K562 (cell line): ENCODE data around the gene CRY2.

Experiments
- COPS2 ChIP-seq: fragments of 450-650 bp; conservative IDR thresholded peaks from 2 replicates; pipeline ENCODE4 v1.6.1; 2016; ENCODE audit warnings: mild to moderate bottlenecking, moderate library complexity
- MAZ ChIP-seq, 2 experiments: fragments of 450-650 bp in 1 of 2; sonication (generic) in 1 of 2; formaldehyde crosslinking; IDR thresholded peaks in 1 of 2; conservative IDR thresholded peaks in 1 of 2; 2 replicates each; pipeline versions ENCODE4 v1.4.0 to v1.5.0; 2020; ENCODE audit warnings: mild to moderate bottlenecking in 1 of 2, missing genetic modification reagents in 1 of 2
- MYNN ChIP-seq, 2 experiments: sonication (generic); formaldehyde crosslinking in 1 of 2; IDR thresholded peaks; 2 replicates each; pipeline versions ENCODE4 v1.5.0 to v1.6.1; 2016 to 2020; ENCODE audit warnings: antibody characterized with exemption in 1 of 2, missing genetic modification reagents in 1 of 2
- RAD21 ChIP-seq, 2 experiments: fragments of 250-450 bp in 1 of 2; fragments of 450-650 bp in 1 of 2; sonication (Bioruptor Pico) in 1 of 2; formaldehyde crosslinking in 1 of 2; IDR thresholded peaks in 1 of 2; conservative IDR thresholded peaks in 1 of 2; 2 replicates each; pipeline versions ENCODE4 v1.4.0 to v1.8.0; 2020 to 2022; ENCODE audit warnings: mild to moderate bottlenecking in 2 of 2, moderate library complexity in 1 of 2
- RAD51 ChIP-seq: fragments of 450-650 bp; IDR thresholded peaks from 2 replicates; pipeline ENCODE4 v1.7.1; 2016; ENCODE audit warnings: low read depth, mild to moderate bottlenecking, borderline replicate concordance
- ZNF224 ChIP-seq: sonication (generic); formaldehyde crosslinking; IDR thresholded peaks from 2 replicates; pipeline ENCODE4 v1.8.0; 2022; ENCODE audit warnings: mild to moderate bottlenecking, missing genetic modification reagents
- TF ChIP-seq, protein P1 (sequence below): fragments of 250-450 bp; sonication (Bioruptor Pico); IDR thresholded peaks from 2 replicates; pipeline ENCODE4 v1.5.0; 2022; ENCODE audit warnings: mild to moderate bottlenecking

DNA sequence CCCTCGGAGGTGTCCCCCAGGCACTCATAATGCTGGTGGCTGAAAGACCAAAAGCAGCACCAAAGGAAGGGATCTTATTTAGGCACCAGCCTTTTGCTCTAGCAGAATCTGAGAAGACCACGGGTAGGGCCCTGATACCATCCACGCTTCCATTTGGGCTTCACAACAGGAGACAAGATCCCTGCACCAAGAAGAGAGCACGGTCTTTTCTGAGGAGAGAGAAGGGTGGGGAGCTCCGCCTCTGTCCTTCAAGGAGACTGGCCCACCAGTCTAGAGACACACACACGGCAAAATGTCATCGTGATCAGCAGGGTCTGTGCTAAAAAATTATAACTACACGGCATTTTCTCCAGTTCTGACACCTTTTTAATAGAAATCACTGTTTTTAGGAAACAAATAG is 84.9 kb downstream of the CRY2 start:
- TF ChIP-seq MYNN (IDR thresholded peaks at IDR 0.05) (no peak), MYNN (CRISPR knock-in tag; IDR thresholded peaks at IDR 0.05) (no peak), RAD21 (CRISPR knock-in tag; conservative IDR thresholded peaks at IDR 0.05 in 1 of 2, IDR thresholded peaks at IDR 0.05 in 1 of 2) (no peak), RAD51 (no peak), MAZ (CRISPR knock-in tag; conservative IDR thresholded peaks at IDR 0.05 in 1 of 2, IDR thresholded peaks at IDR 0.05 in 1 of 2) (no peak), COPS2 (no peak), ZNF224 (CRISPR knock-in tag) (no peak)
- TF ChIP-seq, protein P1, sequence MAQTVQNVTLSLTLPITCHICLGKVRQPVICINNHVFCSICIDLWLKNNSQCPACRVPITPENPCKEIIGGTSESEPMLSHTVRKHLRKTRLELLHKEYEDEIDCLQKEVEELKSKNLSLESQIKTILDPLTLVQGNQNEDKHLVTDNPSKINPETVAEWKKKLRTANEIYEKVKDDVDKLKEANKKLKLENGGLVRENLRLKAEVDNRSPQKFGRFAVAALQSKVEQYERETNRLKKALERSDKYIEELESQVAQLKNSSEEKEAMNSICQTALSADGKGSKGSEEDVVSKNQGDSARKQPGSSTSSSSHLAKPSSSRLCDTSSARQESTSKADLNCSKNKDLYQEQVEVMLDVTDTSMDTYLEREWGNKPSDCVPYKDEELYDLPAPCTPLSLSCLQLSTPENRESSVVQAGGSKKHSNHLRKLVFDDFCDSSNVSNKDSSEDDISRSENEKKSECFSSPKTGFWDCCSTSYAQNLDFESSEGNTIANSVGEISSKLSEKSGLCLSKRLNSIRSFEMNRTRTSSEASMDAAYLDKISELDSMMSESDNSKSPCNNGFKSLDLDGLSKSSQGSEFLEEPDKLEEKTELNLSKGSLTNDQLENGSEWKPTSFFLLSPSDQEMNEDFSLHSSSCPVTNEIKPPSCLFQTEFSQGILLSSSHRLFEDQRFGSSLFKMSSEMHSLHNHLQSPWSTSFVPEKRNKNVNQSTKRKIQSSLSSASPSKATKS = no peak
